DMS53 treated with DMSO at 0.1 percent for 48 hours (cell line): Measurements from ENCODE around the gene THAP3.
"Not testable (repeated sequence)": the region's sequence is repeated elsewhere in the genome, so short reads cannot be mapped to it uniquely, and the experiment has no call there.

ENCODE experiments used
- DNase-seq: peaks from one replicate; lab custom pipeline; 2025; ENCODE audit not compliant: unreplicated experiment; lab: John Stamatoyannopoulos, UW

The THAP3 gene

DNA sequence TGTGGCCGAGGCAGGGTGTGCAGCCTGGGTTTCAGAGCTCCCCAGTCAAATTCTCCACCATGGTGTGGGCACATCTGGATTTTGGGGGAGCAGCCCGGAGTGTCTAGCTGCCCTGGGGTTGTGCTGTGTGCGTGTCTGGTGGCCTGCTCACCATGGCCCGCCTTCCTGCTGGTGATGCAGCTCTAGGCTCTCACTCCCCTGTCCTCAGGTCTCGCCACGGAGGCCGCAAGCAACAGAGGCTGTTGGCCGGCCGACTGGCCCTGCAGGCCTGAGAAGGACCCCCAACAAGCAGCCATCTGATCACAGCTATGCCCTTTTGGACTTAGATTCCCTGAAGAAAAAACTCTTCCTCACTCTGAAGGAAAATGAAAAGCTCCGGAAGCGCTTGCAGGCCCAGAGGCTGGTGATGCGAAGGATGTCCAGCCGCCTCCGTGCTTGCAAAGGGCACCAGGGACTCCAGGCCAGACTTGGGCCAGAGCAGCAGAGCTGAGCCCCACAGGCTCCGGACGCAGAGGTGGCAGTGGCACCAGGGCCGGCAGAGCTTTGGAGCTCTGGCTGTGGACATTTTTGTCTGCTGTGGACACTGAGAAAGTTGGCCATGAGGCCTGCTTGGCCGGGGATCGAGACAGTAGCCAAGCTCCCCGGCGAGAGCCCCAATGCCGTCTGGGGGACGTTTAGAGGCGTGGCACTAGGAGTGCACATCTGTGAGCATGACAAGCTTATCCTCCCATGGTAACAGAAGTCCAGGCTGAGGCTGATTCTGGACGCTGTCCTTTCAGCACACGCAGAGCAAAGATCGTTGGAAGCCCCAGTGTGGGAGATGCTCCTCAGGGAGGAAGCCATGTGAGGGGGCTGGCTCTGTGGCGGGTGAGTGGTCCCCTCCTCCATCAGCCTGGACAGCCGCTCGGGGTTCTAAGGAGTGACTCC lies 8.2 kb downstream of the THAP3 start:
- no peak for DNase-seq

DNA sequence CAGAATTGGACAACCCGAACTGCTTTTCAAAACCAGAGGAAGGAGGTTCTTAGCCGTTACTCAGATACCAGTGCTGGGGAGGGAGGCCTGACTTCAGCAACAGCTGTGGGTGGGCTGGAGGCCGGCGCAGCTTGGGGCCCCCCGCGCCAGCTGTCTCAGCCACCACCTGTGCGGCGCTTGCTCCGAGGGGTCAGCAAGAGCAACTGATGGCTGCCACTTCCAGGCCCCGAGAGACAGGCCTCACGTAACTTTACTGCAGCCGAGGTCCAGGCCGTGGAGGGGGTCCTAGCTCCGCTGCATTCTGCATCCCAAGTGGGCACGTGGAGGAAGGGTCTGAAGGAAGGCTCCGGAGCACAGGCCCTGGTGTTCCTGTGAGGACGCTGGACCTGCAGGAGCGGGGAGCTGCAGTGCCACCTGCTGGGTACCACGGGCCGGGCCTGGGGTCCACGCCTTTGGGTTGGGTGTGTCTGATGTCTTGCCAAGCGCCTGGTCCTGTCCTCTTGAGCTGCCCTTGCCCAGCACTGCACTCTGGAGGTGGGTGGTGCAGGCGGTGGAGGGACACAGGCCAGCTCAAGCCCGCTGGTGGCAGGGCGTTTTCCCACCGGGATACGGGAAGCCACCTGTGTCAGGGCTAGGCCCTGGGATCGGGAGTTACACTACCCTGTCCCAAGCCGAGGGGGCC lies 9.8 kb downstream of the THAP3 start:
- no peak for DNase-seq

DNA sequence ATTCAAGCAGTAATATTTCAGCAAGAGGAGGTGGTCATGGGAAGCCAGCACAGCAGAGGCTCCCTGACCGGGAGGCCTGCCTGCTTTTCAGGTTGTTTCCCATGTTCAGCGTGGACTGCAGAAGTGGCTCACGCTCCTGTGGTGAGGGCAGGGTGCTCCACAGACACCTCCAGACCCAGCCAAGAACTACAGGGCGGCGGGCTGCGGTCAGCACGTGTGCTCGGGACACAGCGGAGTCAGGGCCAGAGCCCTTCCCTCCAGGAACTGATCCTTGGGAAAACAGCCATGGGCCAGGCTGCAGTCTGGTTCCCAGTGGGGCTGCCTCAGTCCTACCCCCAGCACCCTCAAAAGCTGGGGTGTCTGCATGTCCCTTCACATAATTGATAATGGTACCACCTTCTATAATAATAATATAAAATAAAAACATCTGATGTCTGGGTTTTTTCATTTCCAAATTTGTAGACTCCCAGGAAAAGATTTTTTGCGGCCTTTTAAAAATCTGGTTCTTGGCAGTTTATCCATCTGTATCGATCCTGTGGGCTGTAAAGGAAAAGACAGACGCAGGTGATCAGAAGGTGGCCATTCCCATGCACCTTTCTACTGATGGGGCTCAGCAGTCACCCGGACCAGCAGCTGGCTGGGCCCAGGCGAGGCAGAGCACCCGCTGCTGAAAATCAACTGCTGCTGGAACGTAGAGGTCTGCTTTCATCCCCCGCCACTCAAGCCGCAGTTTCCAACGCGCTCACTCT lies 10.7 kb downstream of the THAP3 start:
- no peak for DNase-seq

DNA sequence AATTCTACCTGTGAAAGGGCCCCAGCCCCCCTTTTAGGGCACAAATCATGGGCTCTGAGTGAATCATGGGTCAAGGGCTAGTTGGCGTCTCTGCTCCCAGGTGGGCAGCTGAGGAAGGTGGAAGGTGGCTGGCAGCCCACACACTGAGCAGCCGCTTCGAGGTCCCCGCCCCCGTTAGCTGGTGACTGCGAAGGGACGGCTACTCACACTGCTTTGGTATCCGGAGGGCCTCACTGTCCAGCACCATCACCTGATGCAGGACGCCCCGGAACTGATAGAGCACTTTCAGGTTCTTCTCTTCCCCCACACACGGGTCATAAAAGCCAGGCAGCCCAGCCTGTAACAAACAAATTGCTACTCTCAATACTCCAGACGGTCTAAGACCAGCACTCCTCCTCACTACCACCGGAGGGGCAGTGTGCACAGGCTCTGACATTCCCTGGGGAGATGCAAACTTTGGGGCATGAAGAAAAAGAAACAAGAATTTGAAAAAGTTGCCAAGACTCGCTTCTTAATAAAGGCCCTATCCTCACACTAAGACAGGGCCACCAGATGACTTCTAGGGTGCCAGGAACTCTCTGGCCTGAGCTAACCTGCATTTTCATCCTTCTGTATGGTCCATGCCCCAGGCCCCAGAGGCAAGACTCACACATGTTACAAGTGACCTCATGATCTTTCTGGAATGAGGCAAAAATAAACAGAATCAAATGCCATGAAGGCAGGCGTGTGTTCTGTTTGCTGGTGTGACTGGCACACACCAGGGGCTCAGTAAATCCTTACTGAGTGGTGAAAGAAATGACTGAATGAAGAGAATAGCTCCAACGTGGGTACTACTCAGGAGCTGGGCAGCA lies 11.5 kb downstream of the THAP3 start:
- no peak for DNase-seq

DNA sequence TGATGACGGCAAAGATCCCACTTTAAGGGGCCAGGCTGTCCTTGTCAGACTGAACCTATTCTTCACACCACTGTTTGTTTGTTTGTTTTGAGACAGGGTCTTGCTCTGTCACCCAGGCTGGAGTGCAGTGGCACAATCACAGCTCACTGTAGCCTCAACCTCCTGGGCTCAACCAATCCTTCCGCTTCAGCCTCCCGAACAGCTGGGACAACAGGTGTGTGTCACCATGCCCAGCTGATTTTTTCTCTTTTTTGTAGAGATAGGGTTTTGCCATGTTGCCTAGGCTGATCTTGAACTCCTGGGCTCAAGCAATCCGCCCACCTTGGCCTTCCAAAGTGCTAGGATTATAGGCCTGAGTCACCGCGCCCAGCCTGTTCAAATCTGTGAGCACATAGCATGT lies 12.1 kb downstream of the THAP3 start:
- DNase-seq: not testable (repeated sequence)

DNA sequence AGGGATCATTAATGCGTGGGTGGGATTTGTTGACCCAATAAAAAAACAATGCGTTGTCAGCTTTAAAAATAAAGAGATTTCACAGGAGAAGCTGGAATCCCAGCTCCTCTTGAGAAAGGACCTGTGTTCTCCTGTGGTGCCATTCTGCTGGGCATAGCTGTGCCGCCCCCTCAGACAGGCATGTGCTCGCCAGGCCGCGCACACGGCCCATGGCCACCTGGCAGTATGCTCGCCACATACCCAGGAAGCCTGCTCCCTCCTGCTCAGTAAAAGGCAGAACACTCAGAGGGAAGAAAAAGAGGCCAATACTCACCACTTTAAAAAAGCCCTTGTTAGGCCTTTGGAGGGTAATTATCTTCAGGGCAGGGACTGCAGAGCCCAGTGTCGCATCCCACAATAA lies 13.1 kb downstream of the THAP3 start:
- DNase-seq: no peak

DNA sequence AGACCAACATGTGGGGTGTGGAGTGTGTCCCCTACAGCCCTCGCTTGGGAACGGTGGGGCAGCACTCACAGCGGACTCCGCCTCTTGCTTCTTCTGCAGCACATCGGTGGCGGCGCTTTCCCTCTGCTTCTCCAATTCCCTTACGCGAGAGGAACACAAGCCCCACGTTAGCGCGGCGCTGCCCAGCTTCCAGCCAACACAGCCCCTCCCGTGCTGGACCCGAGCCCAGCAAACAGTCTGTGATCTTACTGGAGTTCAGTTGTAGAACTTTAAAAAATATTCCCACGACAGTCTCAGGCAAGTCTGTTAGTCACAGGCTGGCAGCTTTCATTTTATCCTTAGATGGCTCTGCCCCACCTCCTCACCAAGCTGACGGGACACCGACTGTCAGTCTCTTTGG lies 13.6 kb downstream of the THAP3 start:
- no peak for DNase-seq

DNA sequence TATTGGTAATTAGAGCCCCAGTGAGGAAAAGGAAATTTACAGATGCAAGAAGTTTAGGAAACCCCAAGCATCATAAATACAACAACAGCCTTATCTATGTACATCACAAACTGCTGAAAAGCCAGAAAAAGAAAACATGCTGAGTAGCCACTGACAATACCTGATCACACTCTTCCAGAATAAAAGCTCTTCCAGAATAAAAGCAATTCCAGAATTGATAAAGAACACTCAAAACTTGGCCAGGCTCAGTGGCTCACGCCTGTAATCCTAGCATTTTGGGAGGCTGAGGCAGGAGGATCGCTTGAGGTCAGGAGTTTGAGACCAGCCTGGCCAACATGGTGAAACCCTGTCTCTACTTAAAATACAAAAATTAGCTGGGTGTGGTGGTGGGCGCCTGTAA lies 16.2 kb downstream of the THAP3 start:
- DNase-seq: not testable (repeated sequence)

DNA sequence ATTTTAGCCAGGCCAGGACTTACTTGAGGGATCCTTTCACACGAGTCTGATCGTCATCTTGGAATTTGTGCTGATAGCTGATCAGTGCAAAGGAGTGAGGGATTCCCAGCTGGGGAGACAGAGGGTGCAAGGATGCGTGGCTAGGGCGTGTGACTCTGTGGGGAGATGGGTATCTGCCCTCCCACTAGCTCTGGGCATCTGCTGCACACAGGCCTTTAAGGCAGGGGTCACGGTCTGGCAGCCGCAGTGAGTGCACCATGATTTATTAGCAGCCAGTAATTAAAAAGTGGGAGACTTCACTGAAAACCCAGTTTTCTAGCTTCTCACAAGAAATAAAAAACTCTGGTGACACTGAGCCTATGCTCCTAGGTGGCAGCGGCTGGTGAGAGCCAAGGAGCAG lies 20.4 kb downstream of the THAP3 start:
- no peak for DNase-seq

DNA sequence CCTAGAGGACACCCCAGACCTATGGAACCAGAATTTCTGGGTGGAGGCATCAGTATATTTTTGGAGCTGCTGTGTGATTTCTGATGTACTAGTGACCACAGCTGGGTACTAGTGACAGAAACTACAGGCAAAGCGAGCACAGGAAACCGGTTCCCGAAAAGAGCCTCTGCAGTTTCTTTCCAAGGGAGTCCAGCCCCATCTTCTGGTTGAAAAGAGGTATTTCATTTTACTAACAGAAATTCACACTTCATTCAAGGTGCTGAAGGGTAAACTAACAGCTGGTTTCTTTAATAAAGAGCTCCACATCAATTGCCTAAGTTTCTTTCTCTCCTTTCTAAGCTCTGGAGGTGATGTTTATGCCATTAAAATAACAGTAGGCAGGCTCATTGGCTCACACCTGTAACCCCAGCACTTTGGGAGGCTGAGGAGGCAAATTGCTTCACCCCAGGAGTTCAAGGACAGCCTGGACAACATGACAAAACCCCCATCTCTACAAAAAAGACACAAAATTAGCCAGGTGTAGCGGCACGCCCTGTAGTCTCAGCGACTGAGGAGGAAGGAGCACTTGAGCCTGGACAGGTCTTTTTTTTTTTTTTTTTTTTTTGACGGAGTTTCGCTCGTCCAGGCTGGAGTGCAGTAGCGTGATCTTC lies 22.0 kb downstream of the THAP3 start:
- DNase-seq: peak; percentile 53

DNA sequence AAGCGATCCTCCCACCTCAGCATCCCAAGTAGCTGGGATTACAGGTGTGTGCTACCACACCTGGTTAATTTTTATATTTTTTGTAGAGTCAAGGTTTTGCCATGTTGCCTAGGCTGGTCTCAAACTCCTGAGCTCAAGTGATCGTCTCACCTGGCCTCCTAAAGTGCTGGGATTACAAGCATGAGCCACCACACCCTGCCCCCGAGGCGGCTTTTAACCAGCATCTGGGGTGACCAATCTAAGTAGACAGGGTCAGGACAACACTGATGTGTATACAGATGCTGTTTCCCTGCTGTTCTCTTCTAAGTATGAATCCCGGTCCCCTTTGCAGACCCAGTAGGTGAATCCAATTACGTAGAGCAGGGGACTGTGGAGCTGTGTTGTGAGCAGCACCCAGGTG lies 23.9 kb downstream of the THAP3 start:
- DNase-seq: no peak

DNA sequence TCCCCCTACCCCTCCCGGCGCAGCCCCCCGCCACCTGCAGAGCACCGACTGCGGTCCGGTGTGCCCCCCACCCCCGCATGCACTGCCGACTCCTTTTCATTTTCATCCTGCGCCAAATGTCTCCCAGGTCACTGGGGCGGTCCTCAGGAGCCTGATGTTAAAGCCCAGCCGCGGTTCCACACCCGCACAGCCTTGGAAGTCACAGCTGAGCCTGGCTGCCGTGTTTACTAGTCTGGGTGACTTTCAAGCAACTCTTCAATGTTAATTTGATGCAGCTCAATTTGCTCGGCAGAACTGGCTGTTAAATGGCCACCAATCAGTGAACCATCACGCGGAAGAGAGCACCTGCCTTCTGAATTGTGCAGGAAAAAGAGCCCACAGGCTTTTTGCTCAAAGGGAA lies 27.2 kb downstream of the THAP3 start:
- no peak for DNase-seq

DNA sequence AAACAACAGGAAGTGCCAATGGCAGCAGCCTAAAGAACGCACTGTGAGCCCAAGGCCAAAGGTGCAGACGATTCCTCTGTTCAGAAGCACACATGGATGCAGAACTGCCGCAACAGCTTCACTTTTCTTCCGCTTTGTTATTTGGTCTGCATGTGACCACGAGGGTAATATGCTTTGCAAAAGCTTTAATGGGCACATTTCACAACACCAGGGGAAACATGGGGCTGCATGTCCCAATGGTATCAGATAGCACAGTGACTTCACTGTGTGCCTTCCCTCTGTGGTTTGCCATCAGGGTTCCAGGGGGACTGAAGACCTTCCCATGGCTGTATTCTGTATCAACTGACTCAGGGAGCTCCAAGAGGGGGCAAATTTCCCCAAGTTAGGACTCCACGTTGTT lies 28.3 kb downstream of the THAP3 start:
- DNase-seq: no peak

DNA sequence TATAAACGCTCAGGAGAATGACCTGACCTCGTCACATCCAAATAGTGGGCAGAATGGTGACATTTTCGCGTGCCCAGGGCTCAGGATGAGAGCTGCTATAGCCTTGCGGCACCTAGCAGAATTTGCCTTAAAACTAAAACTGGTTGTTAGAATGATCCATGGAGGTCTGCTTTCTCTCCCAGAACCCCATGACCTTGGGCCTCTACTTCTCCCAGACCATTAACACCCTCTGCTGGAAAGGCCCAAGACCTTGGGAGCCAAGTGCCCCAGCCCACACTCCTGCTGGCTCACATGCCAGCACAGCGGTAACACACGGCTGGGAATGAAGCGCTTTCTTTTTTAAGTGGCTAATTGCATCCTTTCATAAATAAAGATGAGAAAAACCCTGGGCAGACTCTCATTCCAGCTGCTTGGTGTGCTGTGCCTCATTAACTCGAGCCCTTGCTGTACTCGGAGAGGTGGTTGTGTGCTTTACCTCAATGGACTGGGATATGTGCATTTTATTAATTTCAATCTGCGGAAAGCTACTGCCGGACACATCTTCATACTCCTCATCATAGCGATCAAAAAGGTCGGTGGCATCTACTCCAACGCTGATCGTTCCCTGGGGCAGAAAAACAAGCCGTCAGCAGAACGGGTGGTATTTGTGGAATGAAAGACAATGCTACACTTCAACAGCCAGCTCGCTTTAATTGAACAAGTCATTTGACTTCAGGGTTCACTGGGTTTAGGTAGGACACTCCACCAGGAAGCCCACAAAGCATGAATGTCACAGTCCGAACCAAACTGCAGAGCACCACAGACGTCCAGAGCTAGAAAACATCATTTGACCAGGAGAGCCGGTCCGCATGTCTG lies 29.0 kb downstream of the THAP3 start:
- DNase-seq: no peak

DNA sequence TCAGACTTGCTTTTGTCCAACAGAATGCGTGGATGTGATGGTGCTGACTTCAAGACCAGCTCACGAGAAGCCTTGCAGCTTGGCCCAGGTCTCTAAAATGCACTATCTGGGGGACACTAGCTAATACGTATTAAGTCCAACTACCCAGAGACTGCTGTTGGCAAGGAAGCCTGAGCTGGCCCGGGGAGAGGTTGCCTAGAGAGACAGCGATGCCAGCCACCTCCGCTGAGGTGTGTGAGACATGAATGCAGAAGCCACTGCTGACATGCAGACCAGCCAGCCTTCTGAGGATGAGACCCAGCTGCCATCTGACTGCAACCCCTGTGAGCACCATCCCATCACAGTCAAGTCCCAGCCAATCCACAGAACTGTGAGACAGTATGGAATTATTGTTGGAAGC lies 32.5 kb downstream of the THAP3 start:
- no peak for DNase-seq

DNA sequence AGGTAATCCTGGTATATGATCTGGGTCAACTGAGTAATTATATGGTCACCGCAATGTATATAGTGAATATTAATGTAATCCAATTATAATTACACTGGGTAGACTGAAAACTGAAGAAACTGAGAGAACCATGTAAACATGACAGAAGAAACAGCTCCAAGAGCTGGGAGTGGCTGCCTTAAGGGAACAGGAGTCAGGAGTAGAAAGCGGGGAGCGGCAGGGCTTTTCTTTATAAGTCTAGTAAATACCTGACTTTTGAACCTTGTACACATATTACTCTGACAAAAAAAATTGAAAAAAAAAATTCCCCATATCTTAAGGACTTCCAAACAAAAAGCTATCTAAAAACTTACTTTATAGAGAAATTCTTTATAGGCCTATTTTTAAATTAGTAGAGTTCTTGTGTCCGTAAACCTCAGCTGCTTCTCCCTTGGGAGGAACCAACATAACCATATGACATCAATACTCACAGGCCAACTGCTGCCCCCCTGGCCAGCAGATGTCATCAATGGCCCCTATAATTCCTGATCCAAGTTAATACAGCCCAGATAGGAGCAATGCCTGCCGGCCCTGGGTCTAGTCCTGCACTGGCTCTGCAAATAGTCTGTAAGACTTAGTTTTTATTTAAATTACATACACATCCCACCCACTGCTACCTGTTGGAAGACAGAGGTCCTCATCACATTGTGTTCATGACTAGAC lies 33.8 kb downstream of the THAP3 start:
- DNase-seq: no peak

DNA sequence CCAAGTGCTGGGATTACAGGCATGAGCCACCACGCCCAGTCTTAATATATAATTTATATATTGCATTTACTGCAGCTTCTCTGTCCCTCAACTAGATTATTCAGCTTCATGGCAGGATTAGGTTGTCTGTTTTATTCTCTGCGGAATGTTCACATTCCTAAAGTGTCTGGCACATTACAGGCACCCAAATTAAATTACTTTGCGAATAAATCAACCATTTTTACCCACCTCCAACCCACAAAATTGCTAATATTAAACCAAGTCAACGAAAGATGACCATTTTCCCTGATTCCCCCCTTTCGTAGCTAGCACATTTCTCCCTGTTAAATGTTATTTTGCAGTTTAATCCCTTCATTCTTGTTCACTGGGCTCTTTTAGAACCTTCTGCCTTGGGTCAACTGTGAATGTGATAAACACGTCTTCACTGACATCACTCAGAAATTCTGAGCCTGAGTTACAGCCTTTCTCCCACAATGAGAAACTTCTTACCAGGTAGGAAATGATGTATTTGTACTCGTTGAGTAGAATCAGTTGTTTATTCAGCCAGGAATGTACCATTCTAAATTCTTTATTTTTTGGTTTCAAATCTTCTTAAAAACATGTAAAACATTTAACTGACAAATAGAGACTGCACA lies 35.9 kb downstream of the THAP3 start:
- no peak for DNase-seq

DNA sequence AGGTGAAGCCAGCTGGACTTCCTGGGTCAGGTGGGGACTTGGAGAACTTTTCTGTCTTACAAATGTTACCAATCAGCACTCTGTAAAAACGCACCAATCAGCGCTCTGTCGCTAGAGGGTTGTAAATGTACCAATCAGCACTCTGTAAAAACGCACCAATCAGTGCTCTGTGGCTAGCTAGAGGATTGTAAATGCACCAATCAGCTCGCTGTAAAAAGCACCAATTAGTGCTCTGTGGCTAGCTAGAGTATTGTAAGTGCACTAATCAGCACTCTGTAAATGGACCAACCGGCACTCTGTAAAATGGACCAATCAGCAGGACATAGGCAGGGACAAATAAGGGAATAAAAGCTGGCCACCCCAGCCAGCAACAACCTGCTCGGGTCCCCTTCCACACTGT lies 37.8 kb downstream of the THAP3 start:
- DNase-seq: not testable (repeated sequence)
